GM23338 (cell line): Measurements from ENCODE around the gene RPL14. TPM values are rescaled to one million over a fixed set of nuclear protein-coding genes. Genes with fewer than 3 reads are reported as not detected.

Experiments used
- ATAC-seq: fragments of 200-7000 bp; cut with Tn5 transposase; 3 replicates; pipeline ENCODE4 v1.9.1; 2020
- DNase-seq: peaks from one replicate; pipeline ENCODE4 v3.0.0-alpha.2; 2015; ENCODE audit warnings: low spot score
- H2AFZ ChIP-seq: fragments of 200-600 bp; sonication (generic); 2 replicates; pipeline ENCODE4 v1.8.0; 2016; ENCODE audit warnings: antibody characterized with exemption, mild to moderate bottlenecking, moderate library complexity
- H3F3A ChIP-seq: fragments of 200-600 bp; sonication (generic); replicated peaks from 2 replicates; pipeline ENCODE4 v1.8.0; 2017; ENCODE audit warnings: antibody characterized with exemption, mixed run types, low read depth
- H3K27ac ChIP-seq: fragments of 200-600 bp; sonication (generic); 2 replicates; pipeline ENCODE4 v1.6.1; 2016; ENCODE audit warnings: low read depth
- H3K27me3 ChIP-seq: fragments of 200-600 bp; sonication (generic); 2 replicates; pipeline ENCODE4 v1.8.0; 2016; ENCODE audit warnings: mild to moderate bottlenecking, mixed run types, moderate library complexity; ENCODE audit not compliant: insufficient read depth
- H3K36me3 ChIP-seq: fragments of 200-600 bp; sonication (generic); 2 replicates; pipeline ENCODE4 v1.8.0; 2016; ENCODE audit warnings: mild to moderate bottlenecking; ENCODE audit not compliant: insufficient read depth
- H3K4me1 ChIP-seq: fragments of 200-600 bp; sonication (generic); 2 replicates; pipeline ENCODE4 v1.8.0; 2016; ENCODE audit warnings: mild to moderate bottlenecking, moderate library complexity; ENCODE audit not compliant: insufficient read depth
- H3K4me2 ChIP-seq: fragments of 200-600 bp; sonication (generic); 2 replicates; pipeline ENCODE4 v1.7.1; 2017; ENCODE audit warnings: mixed run types
- H3K4me3 ChIP-seq: fragments of 200-600 bp; sonication (generic); 2 replicates; pipeline ENCODE4 v1.6.1; 2016; ENCODE audit warnings: mixed run types
- H3K79me2 ChIP-seq: fragments of 200-600 bp; sonication (generic); replicated peaks from 2 replicates; pipeline ENCODE4 v1.8.0; 2017; ENCODE audit warnings: mild to moderate bottlenecking; ENCODE audit not compliant: insufficient read depth
- H3K9me2 ChIP-seq: fragments of 200-600 bp; sonication (generic); 2 replicates; pipeline ENCODE4 v1.8.0; 2017; ENCODE audit not compliant: insufficient read depth
- H4K20me1 ChIP-seq: fragments of 200-600 bp; sonication (generic); replicated peaks from 2 replicates; pipeline ENCODE4 v1.8.0; 2017; ENCODE audit warnings: mild to moderate bottlenecking; ENCODE audit not compliant: insufficient read depth
- H3K27ac Mint-ChIP-seq: 2 replicates; pipeline ENCODE4 v1.8.0; 2020; ENCODE audit warnings: inconsistent platforms, mild to moderate bottlenecking, moderate library complexity, mixed read lengths
- H3K27me3 Mint-ChIP-seq: 3 replicates; pipeline ENCODE4 v1.8.0; 2022; ENCODE audit warnings: low read depth, mild to moderate bottlenecking, moderate library complexity, mixed read lengths, inconsistent platforms; ENCODE audit not compliant: insufficient read depth, poor library complexity
- H3K36me3 Mint-ChIP-seq: 3 replicates; pipeline ENCODE4 v1.8.0; 2021; ENCODE audit warnings: low read depth, mild to moderate bottlenecking, inconsistent platforms, moderate library complexity, mixed read lengths
- H3K4me1 Mint-ChIP-seq: 3 replicates; pipeline ENCODE4 v1.8.0; 2020; ENCODE audit warnings: mild to moderate bottlenecking, inconsistent platforms, mixed read lengths
- H3K4me3 Mint-ChIP-seq: 3 replicates; pipeline ENCODE4 v1.8.0; 2021; ENCODE audit warnings: moderate library complexity, mild to moderate bottlenecking, inconsistent platforms, mixed read lengths
- H3K9me3 Mint-ChIP-seq: 3 replicates; pipeline ENCODE4 v1.8.0; 2020; ENCODE audit warnings: moderate library complexity, mild to moderate bottlenecking, inconsistent platforms, mixed read lengths
- CREB1 ChIP-seq: fragments of 250-450 bp; sonication (Bioruptor Pico); IDR thresholded peaks from 2 replicates; pipeline ENCODE4 v1.5.0; 2020; ENCODE audit warnings: low read depth, mild to moderate bottlenecking, moderate library complexity
- CTCF ChIP-seq, 2 experiments: fragments of 200-600 bp in 1 of 2; sonication (generic) in 1 of 2; conservative IDR thresholded peaks; 2 replicates each; pipeline versions ENCODE4 v1.5.1 to v1.6.1; 2016 to 2017; ENCODE audit warnings: antibody characterized with exemption in 2 of 2, low read depth in 2 of 2, mild to moderate bottlenecking in 2 of 2, moderate library complexity in 1 of 2
- ETS1 ChIP-seq: IDR thresholded peaks from 2 replicates; pipeline ENCODE4 v1.6.1; 2016; ENCODE audit warnings: antibody characterized with exemption
- JUNB ChIP-seq: IDR thresholded peaks from one replicate; pipeline ENCODE4 v1.6.1; 2016; ENCODE audit warnings: antibody characterized with exemption; ENCODE audit not compliant: unreplicated experiment
- NANOG ChIP-seq: IDR thresholded peaks from 2 replicates; pipeline ENCODE4 v1.6.1; 2016; ENCODE audit warnings: antibody characterized with exemption, borderline replicate concordance
- POLR2AphosphoS5 ChIP-seq: IDR thresholded peaks from 2 replicates; pipeline ENCODE4 v1.6.1; 2016; ENCODE audit warnings: antibody characterized with exemption, low read depth
- REST ChIP-seq: IDR thresholded peaks from one replicate; pipeline ENCODE4 v1.6.1; 2018; ENCODE audit warnings: antibody characterized with exemption; ENCODE audit not compliant: unreplicated experiment
- STAT1 ChIP-seq: IDR thresholded peaks from one replicate; pipeline ENCODE4 v1.6.1; 2016; ENCODE audit warnings: antibody characterized with exemption; ENCODE audit not compliant: unreplicated experiment
- ZNF114 ChIP-seq: fragments of 250-450 bp; sonication (Bioruptor Pico); IDR thresholded peaks from 2 replicates; pipeline ENCODE4 v1.5.0; 2020; ENCODE audit warnings: mild to moderate bottlenecking, moderate library complexity
- ZNF331 ChIP-seq: fragments of 250-450 bp; sonication (Bioruptor Pico); IDR thresholded peaks from 2 replicates; pipeline ENCODE4 v1.5.0; 2020; ENCODE audit warnings: low read depth, mild to moderate bottlenecking, moderate library complexity
- ZNF462 ChIP-seq: fragments of 250-450 bp; sonication (Bioruptor Pico); IDR thresholded peaks from 2 replicates; pipeline ENCODE4 v1.5.0; 2020; ENCODE audit warnings: mild to moderate bottlenecking, moderate library complexity
- polyA plus RNA-seq: library from polyadenylated mRNA; unstranded; fragments of >200 nt; fragmentation: Nextera tagmentation; extraction: Ambion mirVana; gene quantifications from 2 replicates; pipeline ENCODE4 v1.2.1, GENCODE V29; 2016
- total RNA-seq: library from RNA; depleted of rRNA; stranded (reverse); fragments of >200 nt; shearing (Covaris generic); gene quantifications from 2 replicates; pipeline ENCODE4 v1.2.3, GENCODE V29; 2014

The RPL14 gene
- total and polyA plus RNA-seq, 2 experiments from 2014 or later, result 596 to 1,748 TPM

- TF ChIP-seq JUNB, result no peak
- TF ChIP-seq CTCF (conservative IDR thresholded peaks at IDR 0.05; ENCODE audit: low read depth in 2 of 2), result no peak
- no peak for TF ChIP-seq ETS1
- TF ChIP-seq ZNF114 (CRISPR knock-in tag), result no peak
Observed at GRCh38 chr3:40452057-40452456, 5.1 kb upstream of the RPL14 start (continued).

GRCh38 chr3:40452562-40452875 lies 4.6 kb upstream of the RPL14 start:
- H2AFZ ChIP-seq, result peak overlapping the region; percentile 30
- Mint-ChIP-seq H3K36me3 (peaks cover 9% of the 10 kb centered on the region), H3K9me3 (no peaks in the 10 kb centered on the region), H3K27ac (peak overlapping the region; percentile 98), H3K4me3 (peak overlapping the region; percentile 90), H3K4me1 (peaks cover 9% of the 10 kb centered on the region), H3K27me3 (peaks cover 3% of the 10 kb centered on the region)
- no peak for ATAC-seq
- H3K79me2 ChIP-seq, result peaks cover 3% of the 10 kb centered on the region
- TF ChIP-seq CTCF (conservative IDR thresholded peaks at IDR 0.05; ENCODE audit: low read depth in 2 of 2) (no peak), STAT1 (no peak), ZNF331 (CRISPR knock-in tag) (no peak), ZNF114 (CRISPR knock-in tag) (no peak), NANOG (no peak), CREB1 (CRISPR knock-in tag) (no peak), ZNF462 (CRISPR knock-in tag) (no peak), JUNB (no peak), POLR2AphosphoS5 (no peak), REST (no peak)
- no peaks in the 10 kb centered on the region for H3K4me1 ChIP-seq
- no peaks in the 10 kb centered on the region for H3K27me3 ChIP-seq
- H3F3A ChIP-seq, result no peaks in the 10 kb centered on the region
- H3K4me2 ChIP-seq, result peak overlapping the region; percentile 80
- peak overlapping the region; percentile 59 for H3K4me3 ChIP-seq
- H3K27ac ChIP-seq, result peak overlapping the region; percentile 81
- no peaks in the 10 kb centered on the region for H4K20me1 ChIP-seq
- DNase-seq, result no peak
- no peaks in the 10 kb centered on the region for H3K9me2 ChIP-seq
- no peaks in the 10 kb centered on the region; the same call in 1 of the 2 replicates for H3K36me3 ChIP-seq
